H1 (cell line): ENCODE results near the gene SZT2. TPM values are rescaled to one million over a fixed set of nuclear protein-coding genes. Genes with fewer than 3 reads are reported as not detected.

ENCODE experiments used
- CTCF ChIA-PET: fragments of 300-600 bp; sonication (Branson Sonifier 250); formaldehyde crosslinking; loops from one replicate; lab custom pipeline; 2021; ENCODE audit not compliant: partially characterized antibody; lab: Charles Lee
- POLR2A ChIA-PET: fragments of 300-600 bp; sonication (Branson Sonifier 250); formaldehyde crosslinking; loops from one replicate; lab custom pipeline; 2021; ENCODE audit warnings: inconsistent platforms; ENCODE audit not compliant: partially characterized antibody; lab: Charles Lee
- DNase-seq, 2 experiments: peaks; one replicate each; pipeline versions ENCODE4 v3.0.0 to v3.0.0-alpha.2; 2010 to 2022; ENCODE audit warnings: low spot score in 2 of 2, low read depth in 1 of 2, mixed read lengths in 1 of 2
- FAIRE-seq: peaks from 2 replicates; lab custom pipeline; 2011; peaks lifted over from hg19 to GRCh38; lab: Jason Lieb, UNC
- H2AFZ ChIP-seq: 2 replicates; pipeline ENCODE4 v1.8.1; 2012; ENCODE audit warnings: low read length, inconsistent platforms
- H2AK5ac ChIP-seq: 2 replicates; pipeline ENCODE4 v1.6.1; 2013; ENCODE audit warnings: low read depth, low read length
- H2BK120ac ChIP-seq: replicated peaks from 2 replicates; pipeline ENCODE3; 2013; ENCODE audit warnings: low read depth, low read length, inconsistent platforms
- H2BK12ac ChIP-seq: 2 replicates; pipeline ENCODE4 v1.6.1; 2013; ENCODE audit warnings: low read depth, low read length
- H2BK15ac ChIP-seq: 2 replicates; pipeline ENCODE4 v1.6.1; 2013; ENCODE audit warnings: low read length
- H2BK20ac ChIP-seq: 2 replicates; pipeline ENCODE4 v1.6.1; 2013; ENCODE audit warnings: low read length
- H2BK5ac ChIP-seq: 2 replicates; pipeline ENCODE4 v1.6.1; 2013; ENCODE audit warnings: low read depth, low read length
- H3K14ac ChIP-seq: 2 replicates; pipeline ENCODE4 v1.6.1; 2013; ENCODE audit warnings: inconsistent platforms; ENCODE audit not compliant: insufficient read length
- H3K18ac ChIP-seq: 2 replicates; pipeline ENCODE4 v1.6.1; 2013; ENCODE audit warnings: low read length; ENCODE audit errors: extremely low read depth
- H3K23ac ChIP-seq: 2 replicates; pipeline ENCODE4 v1.6.1; 2013; ENCODE audit warnings: inconsistent platforms; ENCODE audit not compliant: insufficient read length
- H3K23me2 ChIP-seq: 2 replicates; pipeline ENCODE4 v1.6.1; 2013; ENCODE audit warnings: low read depth, low read length
- H3K27ac ChIP-seq: 2 replicates; pipeline ENCODE4 v1.6.1; 2011; ENCODE audit warnings: low read depth, low read length, inconsistent platforms
- H3K27me3 ChIP-seq, 4 experiments: replicated peaks in 1 of 4; 1 replicate in 1 of 4; 2 replicates in 3 of 4; pipeline versions ENCODE4 v1.6.1 to v1.8.1; 2011 to 2013; ENCODE audit warnings: low read length in 3 of 4, mild to moderate bottlenecking in 3 of 4, inconsistent platforms in 2 of 4, mixed read lengths in 2 of 4, moderate library complexity in 1 of 4; ENCODE audit not compliant: control insufficient read depth in 3 of 4, insufficient read depth in 3 of 4; ENCODE audit errors: extremely low read depth in 1 of 4
- H3K36me3 ChIP-seq, 4 experiments: 2 replicates each; pipeline versions ENCODE4 v1.6.1 to v1.8.1; 2011 to 2013; ENCODE audit warnings: mild to moderate bottlenecking in 4 of 4, low read length in 3 of 4, moderate library complexity in 2 of 4, control low read depth in 1 of 4, inconsistent platforms in 1 of 4; ENCODE audit not compliant: insufficient read depth in 4 of 4, control insufficient read depth in 2 of 4
- H3K4ac ChIP-seq: replicated peaks from 2 replicates; pipeline ENCODE3; 2013; ENCODE audit warnings: low read length, low read depth, mixed read lengths, inconsistent platforms; ENCODE audit not compliant: insufficient read length
- H3K4me1 ChIP-seq, 4 experiments: replicated peaks in 1 of 4; 1 replicate in 1 of 4; 2 replicates in 3 of 4; pipeline versions ENCODE4 v1.6.1 to v1.8.1; 2011 to 2013; ENCODE audit warnings: low read length in 3 of 4, inconsistent platforms in 2 of 4, mixed read lengths in 1 of 4; ENCODE audit not compliant: insufficient read depth in 4 of 4, control insufficient read depth in 3 of 4
- H3K4me2 ChIP-seq, 2 experiments: 2 replicates each; pipeline versions ENCODE4 v1.6.1 to v1.8.1; 2011 to 2013; ENCODE audit warnings: low read depth in 2 of 2, low read length in 2 of 2, control low read depth in 1 of 2, inconsistent platforms in 1 of 2, mild to moderate bottlenecking in 1 of 2; ENCODE audit not compliant: insufficient read depth in 1 of 2
- H3K4me3 ChIP-seq, 4 experiments: fragments of 200-600, 300-600 bp in 1 of 4; sonication (generic), shearing (Covaris generic), sonication (Bioruptor Twin) in 1 of 4; 2 replicates each; pipeline versions ENCODE4 v1.5.1 to v1.8.1; 2011 to 2016; ENCODE audit warnings: low read length in 4 of 4, low read depth in 3 of 4, control low read depth in 2 of 4, inconsistent platforms in 2 of 4, mild to moderate bottlenecking in 2 of 4, mixed read lengths in 1 of 4, moderate library complexity in 1 of 4; ENCODE audit not compliant: insufficient read depth in 2 of 4; ENCODE audit errors: extremely low read depth in 1 of 4
- H3K56ac ChIP-seq: replicated peaks from 2 replicates; pipeline ENCODE3; 2013; ENCODE audit warnings: low read depth, mild to moderate bottlenecking, mixed read lengths, low read length, inconsistent platforms; ENCODE audit not compliant: insufficient read length
- H3K79me1 ChIP-seq: 2 replicates; pipeline ENCODE4 v1.6.1; 2013; ENCODE audit warnings: low read depth, low read length, control low read depth
- H3K79me2 ChIP-seq, 2 experiments: 2 replicates each; pipeline versions ENCODE4 v1.6.1 to v1.8.1; 2012 to 2013; ENCODE audit warnings: low read length in 2 of 2, mild to moderate bottlenecking in 2 of 2, inconsistent platforms in 1 of 2; ENCODE audit not compliant: insufficient read depth in 2 of 2, control insufficient read depth in 1 of 2
- H3K9ac ChIP-seq, 4 experiments: replicated peaks in 1 of 4; 1 replicate in 1 of 4; 2 replicates in 3 of 4; pipeline versions ENCODE4 v1.6.1 to v1.8.1; 2011 to 2013; ENCODE audit warnings: low read depth in 3 of 4, low read length in 3 of 4, control low read depth in 2 of 4, mild to moderate bottlenecking in 2 of 4, moderate library complexity in 2 of 4, inconsistent platforms in 1 of 4; ENCODE audit errors: extremely low read depth in 1 of 4
- H3K9me3 ChIP-seq, 2 experiments: 2 replicates each; pipeline versions ENCODE4 v1.6.1 to v1.8.1; 2012 to 2013; ENCODE audit warnings: mild to moderate bottlenecking in 2 of 2, moderate library complexity in 2 of 2, control low read depth in 1 of 2, inconsistent platforms in 1 of 2, low read depth in 1 of 2, low read length in 1 of 2, mixed read lengths in 1 of 2; ENCODE audit not compliant: insufficient read depth in 2 of 2
- H4K20me1 ChIP-seq, 2 experiments: replicated peaks in 1 of 2; 2 replicates each; pipeline versions ENCODE3 to v1.8.1; 2011 to 2013; ENCODE audit warnings: inconsistent platforms in 2 of 2, low read length in 2 of 2, mild to moderate bottlenecking in 1 of 2; ENCODE audit not compliant: insufficient read depth in 2 of 2, control insufficient read depth in 1 of 2
- H4K5ac ChIP-seq: 2 replicates; pipeline ENCODE4 v1.6.1; 2013; ENCODE audit warnings: low read length, low read depth, mixed read lengths, inconsistent platforms; ENCODE audit not compliant: insufficient read length
- H4K8ac ChIP-seq: 2 replicates; pipeline ENCODE4 v1.8.0; 2013; ENCODE audit warnings: mild to moderate bottlenecking, moderate library complexity, low read length, inconsistent platforms; ENCODE audit not compliant: insufficient read depth; ENCODE audit errors: extremely low read depth
- H4K91ac ChIP-seq: replicated peaks from 2 replicates; pipeline ENCODE3; 2013; ENCODE audit warnings: low read length, mixed read lengths, inconsistent platforms; ENCODE audit not compliant: insufficient read length
- CHD2 ChIP-seq: IDR thresholded peaks from 2 replicates; pipeline ENCODE4 v1.6.1; 2012; ENCODE audit warnings: low read length, improper control_type of control experiment
- CTBP2 ChIP-seq: IDR thresholded peaks from 2 replicates; pipeline ENCODE4 v1.7.0; 2011; ENCODE audit warnings: borderline replicate concordance, mild to moderate bottlenecking, moderate library complexity, mixed read lengths, low read length; ENCODE audit not compliant: insufficient read depth, insufficient read length
- EGR1 ChIP-seq: IDR thresholded peaks from 2 replicates; pipeline ENCODE4 v1.6.1; 2011; ENCODE audit warnings: low read depth, low read length, borderline replicate concordance
- FOSL1 ChIP-seq: IDR thresholded peaks from 2 replicates; pipeline ENCODE4 v1.6.1; 2011; ENCODE audit warnings: mild to moderate bottlenecking, low read depth, low read length, moderate library complexity; ENCODE audit not compliant: insufficient read depth
- HDAC6 ChIP-seq: IDR thresholded peaks from one replicate; pipeline ENCODE4 v1.7.1; 2012; ENCODE audit warnings: low read depth, mild to moderate bottlenecking, inconsistent platforms, low read length, moderate library complexity
- KDM5A ChIP-seq: fragments of 200-600 bp; IDR thresholded peaks from 2 replicates; pipeline ENCODE4 v1.7.1; 2012; ENCODE audit warnings: mild to moderate bottlenecking, low read length, inconsistent platforms, mixed read lengths
- ZNF274 ChIP-seq: IDR thresholded peaks from 2 replicates; pipeline ENCODE4 v1.7.0; 2012; ENCODE audit warnings: low read length, borderline replicate concordance; ENCODE audit errors: extremely low read depth
- whole genome bisulfite sequencing, 2 experiments: shearing (Covaris generic) in 1 of 2; methylation state at CpG; one replicate each; pipeline versions ENCODE4 v1.1.6 to v1.1.7; 2013 to 2015; ENCODE audit warnings: low lambda C conversion rate in 2 of 2, mixed read lengths in 2 of 2, inconsistent platforms in 1 of 2, low coverage in 1 of 2, missing lambda C conversion rate in 1 of 2; ENCODE audit not compliant: insufficient replicate concordance in 2 of 2, insufficient coverage in 1 of 2, insufficient read length in 1 of 2; ENCODE audit errors: extremely low coverage in 1 of 2, missing lambda C conversion rate in 1 of 2; 5-methylcytosine and 5-hydroxymethylcytosine counted together
- polyA plus RNA-seq, 7 experiments: library from polyadenylated mRNA; depleted of rRNA in 3 of 7; stranded (reverse) in 5 of 7; unstranded in 2 of 7; fragments of >200 nt in 5 of 7; fragments of 200-250 nt in 2 of 7; gene quantifications; 1 replicate in 5 of 7; 2 replicates in 1 of 7; 4 replicates in 1 of 7; pipeline versions ENCODE4 v1.2.1 to v1.2.3, GENCODE V29; 2011 to 2013; ENCODE audit warnings: missing spikeins in 2 of 7, mixed read lengths in 2 of 7
- total RNA-seq: library from RNA; stranded (reverse); fragmentation: NEBNext Ultra II Directional; extraction: Animal tissue kit (Norgen Biotek cat#: 25700); gene quantifications from 2 replicates; pipeline ENCODE4 v1.2.1, GENCODE V29; 2021
- TF ChIP-seq, protein P1 (sequence below), 3 experiments: IDR thresholded peaks; 1 replicate in 2 of 3; 2 replicates in 1 of 3; pipeline versions ENCODE4 v1.5.1 to v1.6.1; 2011; ENCODE audit warnings: low read length in 3 of 3, mild to moderate bottlenecking in 3 of 3, inconsistent platforms in 2 of 3, low read depth in 1 of 3, moderate library complexity in 1 of 3; ENCODE audit not compliant: insufficient read depth in 1 of 3; ENCODE audit errors: control extremely low read depth in 1 of 3
- TF ChIP-seq, protein P2 (sequence below): IDR thresholded peaks from 2 replicates; pipeline ENCODE4 v1.6.1; 2011; ENCODE audit warnings: low read length, improper control_type of control experiment

SZT2 gene
- total and polyA plus RNA-seq, 2 of the 8 experiments (the other 6 are each of a cell fraction or from before 2014, with no cell fraction given) = 4.7 to 12.9 TPM

DNA sequence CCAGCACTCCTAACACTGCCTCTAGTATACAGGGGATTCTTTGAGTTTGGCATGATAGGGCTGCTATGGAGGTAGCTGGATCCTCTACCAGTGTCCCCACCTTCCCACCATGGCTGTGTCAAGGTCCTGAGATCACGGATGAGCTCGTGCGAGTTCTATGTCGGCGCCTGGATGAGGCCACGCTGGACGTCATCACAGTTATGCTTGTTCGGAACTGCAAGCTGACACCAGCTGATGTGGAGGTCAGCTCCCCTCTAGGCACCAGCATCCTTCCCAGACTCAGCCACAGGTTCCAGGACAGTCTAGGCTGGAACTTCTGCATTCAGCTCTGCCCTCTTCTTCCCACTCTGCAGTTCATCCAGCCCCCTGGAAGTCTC, 48.9 kb downstream of the SZT2 start:
- Histone ChIP-seq H3K27ac (no peak overlapping the region), H2BK20ac (no peak overlapping the region), H3K79me1 (no peaks in the 10 kb centered on the region), H4K91ac (no peak overlapping the region), H3K9me3 (no peaks in the 10 kb centered on the region), H2BK15ac (no peak overlapping the region), H2AFZ (no peak overlapping the region), H3K79me2 (no peaks in the 10 kb centered on the region)
- no peak for TF ChIP-seq ZNF274
- no peak for TF ChIP-seq CTBP2
- TF ChIP-seq, protein P1, sequence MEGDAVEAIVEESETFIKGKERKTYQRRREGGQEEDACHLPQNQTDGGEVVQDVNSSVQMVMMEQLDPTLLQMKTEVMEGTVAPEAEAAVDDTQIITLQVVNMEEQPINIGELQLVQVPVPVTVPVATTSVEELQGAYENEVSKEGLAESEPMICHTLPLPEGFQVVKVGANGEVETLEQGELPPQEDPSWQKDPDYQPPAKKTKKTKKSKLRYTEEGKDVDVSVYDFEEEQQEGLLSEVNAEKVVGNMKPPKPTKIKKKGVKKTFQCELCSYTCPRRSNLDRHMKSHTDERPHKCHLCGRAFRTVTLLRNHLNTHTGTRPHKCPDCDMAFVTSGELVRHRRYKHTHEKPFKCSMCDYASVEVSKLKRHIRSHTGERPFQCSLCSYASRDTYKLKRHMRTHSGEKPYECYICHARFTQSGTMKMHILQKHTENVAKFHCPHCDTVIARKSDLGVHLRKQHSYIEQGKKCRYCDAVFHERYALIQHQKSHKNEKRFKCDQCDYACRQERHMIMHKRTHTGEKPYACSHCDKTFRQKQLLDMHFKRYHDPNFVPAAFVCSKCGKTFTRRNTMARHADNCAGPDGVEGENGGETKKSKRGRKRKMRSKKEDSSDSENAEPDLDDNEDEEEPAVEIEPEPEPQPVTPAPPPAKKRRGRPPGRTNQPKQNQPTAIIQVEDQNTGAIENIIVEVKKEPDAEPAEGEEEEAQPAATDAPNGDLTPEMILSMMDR (IDR thresholded peaks at IDR 0.05; ENCODE audit: control extremely low read depth in 1 of 3, insufficient read depth in 1 of 3, low read depth in 1 of 3, low read length in 3 of 3) = no peak
- TF ChIP-seq FOSL1 = no peak
- TF ChIP-seq, protein P2, sequence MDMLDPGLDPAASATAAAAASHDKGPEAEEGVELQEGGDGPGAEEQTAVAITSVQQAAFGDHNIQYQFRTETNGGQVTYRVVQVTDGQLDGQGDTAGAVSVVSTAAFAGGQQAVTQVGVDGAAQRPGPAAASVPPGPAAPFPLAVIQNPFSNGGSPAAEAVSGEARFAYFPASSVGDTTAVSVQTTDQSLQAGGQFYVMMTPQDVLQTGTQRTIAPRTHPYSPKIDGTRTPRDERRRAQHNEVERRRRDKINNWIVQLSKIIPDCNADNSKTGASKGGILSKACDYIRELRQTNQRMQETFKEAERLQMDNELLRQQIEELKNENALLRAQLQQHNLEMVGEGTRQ = no peak
- no peak for TF ChIP-seq KDM5A
- TF ChIP-seq EGR1 = no peak
- TF ChIP-seq HDAC6 = no peak
- TF ChIP-seq CHD2 = no peak
- TF ChIP-seq, all 59 proteins: peak for 0
- no peak overlapping the region; the same call in 1 of the 2 replicates for H4K8ac ChIP-seq
- H3K4ac ChIP-seq = no peak overlapping the region
- no peak overlapping the region; a peak in 1 of 7 replicates for H3K9ac ChIP-seq
- 98% methylated on average over 8 of the region's 8 CpGs; no CpG with 5 or more reads in 1 of the 2 experiments for WGBS, 2 experiments
- no peak overlapping the region for H3K4me3 ChIP-seq
- no peak overlapping the region for H4K5ac ChIP-seq
- no peak overlapping the region for H2BK12ac ChIP-seq
- no peaks in the 10 kb centered on the region for H3K23me2 ChIP-seq
- H2BK120ac ChIP-seq = no peak overlapping the region
- no peaks in the 10 kb centered on the region for H3K27me3 ChIP-seq
- no peak overlapping the region for H3K18ac ChIP-seq
- ChIA-PET CTCF (interaction anchor here (0.9 to 4.8 kb wide), 4 partner anchors 12 to 180 kb away, joined by 3 to 19 read pairs (median 3); no protein-coding TSS in a partner anchor), POLR2A (interaction anchor here (0.8 to 1.3 kb wide), 5 partner anchors 10 to 31 kb away, joined by 3 to 6 read pairs (median 3); partner anchors contain the start of gene HYI)
- no peak overlapping the region for H3K4me2 ChIP-seq
- FAIRE-seq = no peak
- no peak for DNase-seq
- H4K20me1 ChIP-seq = peaks cover 0 to 4% of the 10 kb centered on the region in 2 experiments
- no peak overlapping the region for H2BK5ac ChIP-seq
- H3K23ac ChIP-seq = no peak overlapping the region
- no peak overlapping the region for H3K56ac ChIP-seq
- no peak overlapping the region for H2AK5ac ChIP-seq
- H3K4me1 ChIP-seq = no peaks in the 10 kb centered on the region
- H3K36me3 ChIP-seq = peaks cover 0 to 11% (median 6%) of the 10 kb centered on the region in 4 experiments; a peak in 5 of 8 replicates
- H3K14ac ChIP-seq = no peak overlapping the region
